HG03103 (cell line): ENCODE measurements around the gene C9orf50.

Source experiments
- ATAC-seq: cut with Tn5 transposase; IDR thresholded peaks from one replicate; pipeline ENCODE4 v1.9.1; 2021; ENCODE audit warnings: low read depth; ENCODE audit not compliant: unreplicated experiment

Gene C9orf50

DNA sequence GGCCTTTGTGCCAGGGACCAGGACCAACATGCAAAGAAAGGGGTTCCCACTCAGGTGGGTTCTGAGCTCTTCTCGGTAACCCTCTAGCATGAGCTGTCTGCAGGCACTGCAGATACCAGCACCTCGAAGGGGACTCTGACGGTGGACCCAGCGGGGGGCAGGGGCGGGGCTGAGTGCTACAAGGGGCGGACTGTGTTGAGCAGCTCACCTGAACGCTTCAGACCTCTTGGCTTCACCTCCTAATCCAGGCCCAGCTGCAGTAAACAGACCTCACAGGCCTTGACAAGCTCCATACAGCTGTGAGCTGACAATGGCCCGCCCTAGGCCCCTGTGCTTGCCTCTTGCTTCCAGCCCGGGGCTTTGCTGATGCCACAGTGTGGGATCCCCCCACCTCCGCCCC is 48.4 kb downstream of the C9orf50 start:
- ATAC-seq = no peak

DNA sequence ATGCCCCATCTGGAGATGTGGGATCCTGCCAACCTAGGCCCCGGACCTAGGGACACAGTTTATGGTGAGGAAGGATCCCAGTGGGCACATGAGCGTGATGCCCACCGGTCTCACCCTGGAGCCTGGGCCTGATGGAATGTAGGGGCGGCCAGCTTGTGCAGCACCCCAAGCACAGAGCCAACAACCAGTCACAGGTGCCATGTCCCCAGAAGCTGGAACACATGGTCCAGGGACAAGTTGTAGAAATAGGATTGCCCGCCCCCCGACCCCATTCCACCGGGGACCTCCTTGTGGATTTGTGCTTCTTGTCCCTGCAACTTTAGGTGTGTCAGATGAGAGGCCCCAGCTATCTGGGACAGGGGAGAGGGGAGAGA is 48.9 kb downstream of the C9orf50 start:
- ATAC-seq = no peak

DNA sequence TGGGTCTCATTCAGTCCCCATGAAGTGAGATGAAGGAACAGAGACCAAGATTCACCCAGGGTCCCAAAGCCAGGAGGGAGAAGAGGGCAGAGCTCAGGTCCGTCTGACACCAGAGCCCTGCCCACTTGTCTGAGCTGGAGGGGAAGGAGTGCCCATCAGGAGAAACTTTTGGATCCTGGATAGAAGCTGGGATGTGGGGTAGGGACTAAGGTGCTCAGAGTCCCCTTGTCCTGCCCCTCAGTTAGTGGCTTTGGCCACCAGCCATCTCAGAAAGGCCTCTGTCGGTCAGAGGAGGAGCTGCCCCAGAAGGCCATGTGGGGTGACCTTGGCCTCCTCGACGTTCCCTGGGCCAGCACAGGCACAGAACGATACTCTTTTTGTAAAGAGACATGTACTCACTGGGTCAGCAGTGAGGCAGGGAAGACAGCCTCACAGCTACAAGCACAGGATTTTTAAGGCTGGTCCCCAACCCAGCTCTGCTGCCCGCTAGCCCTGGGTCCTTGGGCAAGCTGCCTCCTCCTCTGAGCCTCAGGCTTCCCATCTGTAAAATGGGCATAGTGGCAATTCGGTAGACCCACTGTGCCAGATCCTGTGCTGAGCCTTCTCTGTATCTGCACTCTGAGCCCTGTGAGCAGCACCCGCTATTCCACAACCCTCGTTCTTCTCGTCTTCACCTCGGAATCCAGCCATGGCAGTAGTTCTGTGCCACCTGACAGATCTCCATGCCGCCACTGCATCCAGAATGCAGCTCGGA is 49.4 kb downstream of the C9orf50 start:
- no peak for ATAC-seq

DNA sequence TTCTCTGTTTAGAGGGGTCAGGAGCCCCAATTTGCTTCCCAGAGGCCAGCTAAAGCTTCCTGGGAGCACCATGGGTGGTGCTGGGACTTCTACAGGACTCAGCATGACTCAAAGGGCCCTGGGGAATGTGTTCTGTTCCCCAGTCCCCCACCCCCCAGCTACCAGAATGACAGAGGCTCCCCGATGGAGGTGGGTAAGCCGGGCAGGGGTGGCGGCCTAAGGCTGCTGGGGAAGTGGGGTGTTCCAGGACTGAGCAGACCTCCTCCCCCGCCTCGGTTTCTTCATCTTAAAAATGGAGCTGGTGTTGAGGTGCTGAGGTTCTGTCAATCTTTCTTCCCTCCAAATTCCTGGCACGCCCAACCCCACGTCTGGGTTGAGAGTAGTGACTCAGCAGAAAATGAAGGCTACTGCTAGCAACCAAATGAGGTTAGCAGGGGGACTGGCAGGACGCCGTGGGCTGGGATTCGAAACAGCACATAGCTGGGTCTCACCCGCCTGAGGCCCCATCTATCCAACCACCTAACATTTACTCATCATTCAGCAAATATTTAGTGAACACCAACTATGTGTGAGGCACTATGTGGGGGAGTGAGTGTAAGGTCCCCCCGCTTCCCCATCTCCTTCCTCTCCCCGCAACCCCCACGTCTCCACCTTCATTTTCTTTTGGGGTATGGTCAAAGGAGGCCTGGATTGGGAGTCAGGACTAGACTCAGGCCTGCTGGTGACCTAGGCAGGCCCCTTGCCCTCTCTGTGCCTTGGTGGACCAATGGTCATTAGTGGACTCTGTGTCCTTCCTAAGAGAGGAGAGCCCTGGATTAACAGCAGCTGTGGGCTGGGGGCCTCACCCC is 50.2 kb downstream of the C9orf50 start:
- ATAC-seq = no peak

DNA sequence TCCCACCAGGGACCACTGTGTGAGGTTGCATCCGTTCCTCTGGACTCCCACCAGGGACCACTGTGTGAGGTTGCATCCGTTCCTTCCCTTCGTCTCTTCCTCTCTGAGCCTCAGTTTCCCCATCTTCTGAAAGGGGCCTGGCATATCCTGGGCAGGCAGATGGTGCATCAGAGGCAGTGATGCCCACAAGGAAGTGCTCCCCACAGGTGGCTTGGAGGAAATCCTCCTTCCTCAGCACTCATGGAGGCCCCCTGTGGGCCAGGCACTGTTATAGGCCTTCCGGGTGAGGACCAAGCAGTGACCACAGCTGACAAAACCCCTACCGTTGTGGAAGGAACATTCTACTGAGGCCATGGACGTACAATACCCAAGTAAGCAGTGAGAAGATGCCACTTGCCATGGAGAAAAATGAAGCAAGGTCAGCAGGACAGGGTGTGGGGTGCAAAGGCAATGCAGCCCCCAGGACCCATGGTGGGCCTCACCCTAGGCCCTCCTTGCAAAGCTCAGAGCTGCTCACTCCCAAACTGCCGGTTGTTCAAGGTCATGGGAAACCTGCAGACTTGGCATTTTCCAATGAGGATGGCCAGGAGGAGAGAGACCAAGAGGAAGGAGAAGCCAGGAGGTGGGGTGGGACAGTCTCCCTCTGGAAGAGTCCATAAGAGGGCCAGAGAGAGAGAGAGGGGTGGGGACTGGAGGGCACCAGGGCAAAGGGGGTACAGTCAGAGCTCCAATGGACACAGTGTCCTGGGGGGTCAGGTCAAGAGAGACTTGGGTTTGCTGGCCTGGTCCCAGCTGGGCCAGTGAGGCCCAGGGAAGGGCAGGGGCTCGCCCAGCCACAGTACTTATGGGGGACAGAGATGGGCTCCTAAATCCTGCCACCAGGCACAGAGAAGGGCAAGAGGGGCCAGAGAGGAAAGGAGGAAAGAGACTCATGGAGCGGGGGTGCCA is 51.1 kb downstream of the C9orf50 start:
- no peak for ATAC-seq

DNA sequence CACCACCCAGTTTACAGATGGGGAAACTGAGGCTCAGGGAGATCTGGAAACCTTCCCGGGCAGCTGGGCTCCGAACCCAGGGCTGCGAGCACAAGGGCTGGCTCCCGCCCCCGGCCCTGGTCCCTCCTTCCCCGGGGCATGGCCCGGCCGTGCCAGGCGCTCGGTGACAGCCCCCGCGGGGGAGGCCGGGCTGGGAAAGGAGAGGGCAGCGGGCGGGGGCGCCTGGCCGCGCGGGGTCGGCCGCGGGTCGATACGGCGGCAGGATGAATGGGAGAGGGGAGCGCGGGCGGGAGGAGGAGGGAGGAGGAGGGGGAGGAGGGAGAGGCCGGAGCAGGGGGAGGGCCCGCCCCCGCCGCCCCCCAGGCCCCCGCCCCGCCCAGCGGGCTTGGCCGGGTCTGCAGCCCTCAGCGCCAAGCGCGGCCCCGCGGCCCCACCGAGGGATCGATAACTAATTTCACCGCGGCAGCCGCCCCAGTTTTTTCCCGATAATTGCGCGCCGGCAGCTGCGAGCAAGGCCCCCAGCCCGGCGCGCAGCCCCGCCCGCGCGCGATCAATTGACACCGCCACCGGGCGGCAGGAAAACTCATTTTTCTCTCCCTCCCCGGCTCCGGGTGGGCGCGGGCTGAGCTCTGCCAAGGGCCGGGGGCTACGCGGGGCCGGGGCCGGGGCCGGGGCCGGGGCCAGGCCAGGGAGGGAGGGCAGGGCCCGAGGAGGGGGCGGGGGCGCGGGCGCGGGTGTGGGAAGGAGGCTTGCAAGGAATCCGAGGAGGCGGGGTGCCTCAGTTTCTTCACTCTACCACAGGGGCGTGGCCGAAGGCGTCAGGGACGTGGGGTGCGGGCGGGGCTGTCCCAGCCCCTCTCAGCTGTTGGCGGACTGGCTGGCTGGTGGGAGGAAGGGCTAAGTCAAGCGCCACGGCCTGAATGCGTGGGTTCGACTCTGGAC is 52.1 kb downstream of the C9orf50 start:
- ATAC-seq = no peak

DNA sequence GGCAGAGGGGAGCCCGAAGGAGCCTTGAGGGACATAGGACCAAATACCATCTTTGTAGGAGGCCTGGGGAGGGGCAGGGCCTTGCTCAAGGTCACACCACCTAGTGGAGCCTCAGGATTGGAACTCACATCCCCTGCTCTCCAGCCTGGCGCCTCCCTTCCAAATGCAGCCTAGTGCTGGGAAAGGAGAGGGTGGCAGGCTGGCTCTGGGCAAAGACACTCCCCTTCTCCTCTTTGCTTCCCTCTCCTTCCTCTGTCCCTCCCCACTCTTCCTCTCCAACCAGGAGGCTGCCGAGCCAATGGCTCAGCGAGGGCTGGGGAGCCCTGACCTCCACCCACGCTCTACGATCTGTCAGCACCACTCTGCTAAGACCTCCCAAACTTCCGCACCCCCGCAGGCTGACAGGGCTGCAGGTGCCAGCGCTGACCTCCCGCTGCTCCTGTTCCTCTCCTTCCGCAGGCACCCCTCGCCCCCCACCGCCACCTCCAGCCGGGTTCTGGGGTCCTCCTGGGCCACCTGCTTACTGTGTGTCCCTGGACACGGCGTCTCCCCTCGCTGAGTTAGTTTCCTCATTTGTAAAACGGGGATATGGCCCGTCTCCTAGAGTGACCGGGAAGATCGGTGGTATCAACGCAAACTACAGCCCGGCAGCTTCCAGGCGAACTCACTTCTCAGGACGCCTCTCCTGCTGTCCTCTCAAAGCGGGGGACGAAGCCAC is 52.9 kb downstream of the C9orf50 start:
- no peak for ATAC-seq

DNA sequence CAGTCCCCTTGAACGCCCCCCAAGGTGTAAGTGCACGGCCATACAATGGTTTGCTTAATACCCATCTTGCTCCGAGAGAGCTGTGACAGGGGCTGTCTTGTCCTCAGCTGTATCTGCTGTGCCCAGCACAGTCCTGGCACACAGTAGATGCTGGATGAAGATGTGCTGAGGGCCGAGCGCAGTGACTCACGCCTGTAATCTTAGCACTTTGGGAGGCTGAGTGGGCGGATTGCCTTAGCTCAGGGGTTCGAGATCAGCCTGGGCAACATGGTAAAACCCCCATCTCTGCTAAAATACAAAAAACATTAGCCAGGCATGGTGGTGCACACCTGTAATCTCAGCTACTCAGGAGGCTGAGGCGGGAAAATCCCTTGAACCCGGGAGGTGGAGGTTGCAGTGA is 53.6 kb downstream of the C9orf50 start:
- no peak for ATAC-seq

DNA sequence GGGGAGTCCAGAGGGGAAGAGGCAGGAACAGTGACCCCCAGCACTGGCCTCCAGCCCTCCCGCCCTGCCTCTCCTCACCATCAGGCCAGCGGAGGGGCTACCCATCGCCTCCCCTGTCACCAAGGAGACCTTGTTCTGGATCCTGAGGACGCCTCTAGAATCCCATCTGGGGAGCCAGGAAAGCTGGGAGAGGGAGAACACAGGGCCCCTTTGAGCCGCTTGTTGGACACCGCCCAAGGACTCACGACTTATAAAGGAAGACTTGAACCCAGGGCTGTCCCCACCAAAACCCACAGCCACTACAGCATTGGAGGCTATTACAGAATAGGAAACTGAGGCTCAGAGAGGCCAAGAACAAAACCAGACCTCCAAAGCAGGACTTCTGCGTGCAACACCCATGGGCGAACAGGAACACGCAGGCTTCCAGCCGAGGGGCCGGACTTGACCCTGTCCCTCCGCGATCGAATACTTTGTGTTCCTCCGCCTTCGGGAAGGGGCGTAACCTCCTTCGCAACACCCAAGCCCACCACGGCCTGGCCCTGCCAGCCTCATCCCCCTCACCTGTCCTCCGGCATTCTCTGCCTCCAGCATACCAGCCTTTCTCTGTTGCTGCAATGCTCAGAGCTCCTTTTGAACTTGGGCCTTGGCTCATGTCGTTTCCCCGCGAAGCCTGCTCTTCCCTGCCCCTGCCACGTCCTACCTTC is 54.2 kb downstream of the C9orf50 start:
- no peak for ATAC-seq

DNA sequence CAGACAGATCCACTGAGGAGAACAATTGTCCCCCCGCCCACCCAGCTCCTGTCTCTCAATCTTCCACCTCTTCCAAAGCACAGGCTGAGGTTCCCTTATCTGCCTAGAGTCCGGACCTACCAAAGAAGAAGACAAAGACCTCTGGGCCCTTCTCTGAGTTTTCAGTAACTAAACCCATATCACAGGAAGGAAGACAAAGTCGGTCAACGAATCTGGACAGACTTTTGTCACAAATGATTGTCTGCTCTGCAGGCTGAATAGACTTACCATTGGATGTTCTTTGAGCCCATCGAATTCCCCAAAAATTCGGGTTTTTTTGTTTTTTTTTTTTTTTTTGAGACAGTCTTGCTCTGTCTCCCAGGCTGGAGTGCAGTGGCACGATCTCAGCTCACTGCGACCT is 58.0 kb downstream of the C9orf50 start:
- ATAC-seq = no peak

DNA sequence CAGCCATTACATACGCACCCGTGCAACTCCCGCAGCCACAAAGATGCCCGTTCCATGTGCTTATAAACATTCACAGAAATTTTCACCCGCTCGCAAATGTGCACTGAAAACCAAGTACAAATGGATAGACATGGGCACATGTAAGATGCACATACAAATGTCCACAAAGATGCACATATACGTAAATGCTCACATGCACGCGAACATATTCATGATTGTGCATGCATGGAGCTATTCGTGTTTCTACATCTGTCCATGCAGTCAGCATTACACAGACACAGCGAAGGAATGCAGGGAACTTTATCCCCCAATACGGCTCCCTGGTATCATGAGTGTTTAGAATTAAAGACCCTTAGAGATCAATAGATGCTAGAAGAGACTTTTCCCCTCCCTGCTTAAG is 58.4 kb downstream of the C9orf50 start:
- ATAC-seq = no peak
